Measurements from ENCODE around the gene KCNJ10.

DNA sequence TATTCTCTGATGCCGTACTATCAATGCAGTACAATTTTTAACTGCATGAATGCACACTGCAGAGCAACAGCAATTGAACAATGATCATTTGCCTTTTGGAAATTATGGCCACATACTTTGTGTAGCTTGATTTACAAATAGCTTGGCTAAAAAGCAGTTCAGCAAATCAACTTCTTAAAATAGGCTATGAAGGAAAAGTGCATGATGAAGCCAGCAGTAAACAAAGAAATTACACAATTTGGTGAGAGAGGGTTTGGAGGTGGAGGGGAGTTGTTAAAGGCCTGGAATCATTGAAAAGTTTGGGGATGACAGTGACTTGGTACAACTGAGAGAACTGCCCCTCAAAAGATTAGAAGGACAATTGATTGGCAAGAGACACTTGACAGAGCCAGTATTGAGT lies 44.6 kb downstream of the KCNJ10 start:
- TF ChIP-seq, protein P1, sequence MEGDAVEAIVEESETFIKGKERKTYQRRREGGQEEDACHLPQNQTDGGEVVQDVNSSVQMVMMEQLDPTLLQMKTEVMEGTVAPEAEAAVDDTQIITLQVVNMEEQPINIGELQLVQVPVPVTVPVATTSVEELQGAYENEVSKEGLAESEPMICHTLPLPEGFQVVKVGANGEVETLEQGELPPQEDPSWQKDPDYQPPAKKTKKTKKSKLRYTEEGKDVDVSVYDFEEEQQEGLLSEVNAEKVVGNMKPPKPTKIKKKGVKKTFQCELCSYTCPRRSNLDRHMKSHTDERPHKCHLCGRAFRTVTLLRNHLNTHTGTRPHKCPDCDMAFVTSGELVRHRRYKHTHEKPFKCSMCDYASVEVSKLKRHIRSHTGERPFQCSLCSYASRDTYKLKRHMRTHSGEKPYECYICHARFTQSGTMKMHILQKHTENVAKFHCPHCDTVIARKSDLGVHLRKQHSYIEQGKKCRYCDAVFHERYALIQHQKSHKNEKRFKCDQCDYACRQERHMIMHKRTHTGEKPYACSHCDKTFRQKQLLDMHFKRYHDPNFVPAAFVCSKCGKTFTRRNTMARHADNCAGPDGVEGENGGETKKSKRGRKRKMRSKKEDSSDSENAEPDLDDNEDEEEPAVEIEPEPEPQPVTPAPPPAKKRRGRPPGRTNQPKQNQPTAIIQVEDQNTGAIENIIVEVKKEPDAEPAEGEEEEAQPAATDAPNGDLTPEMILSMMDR (optimal IDR thresholded peaks at IDR 0.05 in 1 of 3, IDR thresholded peaks at IDR 0.05 in 1 of 3, conservative IDR thresholded peaks at IDR 0.05 in 1 of 3; ENCODE audit: extremely low read depth in 1 of 3, insufficient read depth in 2 of 3, low read length in 3 of 3): no peak
- no peak for TF ChIP-seq EZH2 (IDR thresholded peaks at IDR 0.05; ENCODE audit: low read length)

All from keratinocyte (primary cell).